HepG2 (cell line): ENCODE results near the gene SAPCD1. TPM values are rescaled to one million over a fixed set of nuclear protein-coding genes. Genes with fewer than 3 reads are reported as not detected.

Source experiments
- BHLHE40 ChIP-seq: IDR thresholded peaks from 2 replicates; pipeline ENCODE4 v1.6.1; 2011; ENCODE audit warnings: low read length, improper control_type of control experiment
- CREB3 ChIP-seq: sonication (generic); formaldehyde crosslinking; IDR thresholded peaks from 2 replicates; pipeline ENCODE4 v1.5.0; 2020; ENCODE audit warnings: missing genetic modification reagents
- IKZF1 ChIP-seq: fragments of 450-650 bp; IDR thresholded peaks from 2 replicates; pipeline ENCODE4 v1.7.1; 2016
- PPARG ChIP-seq: conservative IDR thresholded peaks from 2 replicates; pipeline ENCODE4 v1.6.1; 2016; ENCODE audit warnings: missing biosample characterization, missing genetic modification reagents
- WIZ ChIP-seq: sonication (generic); formaldehyde crosslinking; IDR thresholded peaks from 2 replicates; pipeline ENCODE4 v1.5.1; 2020; ENCODE audit warnings: mild to moderate bottlenecking, missing genetic modification reagents
- YEATS4 ChIP-seq: sonication (generic); formaldehyde crosslinking; IDR thresholded peaks from 2 replicates; pipeline ENCODE4 v1.4.0; 2020; ENCODE audit warnings: missing genetic modification reagents, borderline replicate concordance
- ZFAT ChIP-seq: sonication (generic); formaldehyde crosslinking; conservative IDR thresholded peaks from 2 replicates; pipeline ENCODE4 v1.8.1; 2023; ENCODE audit warnings: missing genetic modification reagents, inconsistent platforms
- ZHX2 ChIP-seq, 2 experiments: sonication (generic) in 1 of 2; formaldehyde crosslinking in 1 of 2; IDR thresholded peaks; 2 replicates each; pipeline versions ENCODE4 v1.6.1 to v1.9.0; 2014 to 2022; ENCODE audit warnings: antibody characterized with exemption in 1 of 2, borderline replicate concordance in 1 of 2, inconsistent platforms in 1 of 2, low read depth in 1 of 2, missing genetic modification reagents in 1 of 2
- ZNF24 ChIP-seq: fragments of 450-650 bp; IDR thresholded peaks from 2 replicates; pipeline ENCODE4 v1.6.1; 2017; ENCODE audit warnings: antibody characterized with exemption, mild to moderate bottlenecking
- ZNF354B ChIP-seq: sonication (generic); formaldehyde crosslinking; IDR thresholded peaks from 2 replicates; pipeline ENCODE4 v1.8.0; 2022; ENCODE audit warnings: mild to moderate bottlenecking, missing genetic modification reagents
- ZNF503 ChIP-seq: sonication (generic); formaldehyde crosslinking; IDR thresholded peaks from 2 replicates; pipeline ENCODE4 v1.4.0; 2020; ENCODE audit warnings: missing genetic modification reagents
- ZNF562 ChIP-seq: sonication (generic); formaldehyde crosslinking; IDR thresholded peaks from 2 replicates; pipeline ENCODE4 v1.8.0; 2022; ENCODE audit warnings: missing genetic modification reagents, borderline replicate concordance
- polyA plus RNA-seq, 8 experiments: library from polyadenylated mRNA; depleted of rRNA in 3 of 8; stranded (reverse) in 7 of 8; unstranded in 1 of 8; fragments of >200 nt; fragmentation: Illumina TruSeq in 4 of 8; extraction: Trizol in 4 of 8; gene quantifications; 2 replicates each; pipeline versions ENCODE4 v1.2.1 to v1.2.3, GENCODE V29; 2011 to 2016; ENCODE audit warnings: low read depth in 4 of 8, missing spikeins in 1 of 8, mixed read lengths in 1 of 8; ENCODE audit not compliant: insufficient read depth in 1 of 8
- total RNA-seq, 5 experiments: library from RNA; depleted of rRNA; stranded (reverse); fragments of >200 nt; fragmentation: Illumina TruSeq; extraction: Trizol; gene quantifications; 2 replicates each; pipeline ENCODE4 v1.2.3, GENCODE V29; 2016; ENCODE audit warnings: low read depth in 1 of 5
- TF ChIP-seq, protein P1 (sequence below): sonication (generic); formaldehyde crosslinking; IDR thresholded peaks from 2 replicates; pipeline ENCODE4 v1.9.0; 2021; ENCODE audit warnings: missing genetic modification reagents, mild to moderate bottlenecking, borderline replicate concordance
- TF ChIP-seq, protein P2 (sequence below): sonication (generic); formaldehyde crosslinking; IDR thresholded peaks from 2 replicates; pipeline ENCODE4 v1.9.0; 2021; ENCODE audit warnings: missing genetic modification reagents, borderline replicate concordance
- TF ChIP-seq, protein P3 (sequence below): sonication (generic); formaldehyde crosslinking; IDR thresholded peaks from 2 replicates; pipeline ENCODE4 v1.4.0; 2020; ENCODE audit warnings: mild to moderate bottlenecking, missing genetic modification reagents

SAPCD1 gene
- total and polyA plus RNA-seq, 2 of the 13 experiments (the other 11 are each of a cell fraction or from before 2014, with no cell fraction given), result 2.5 to 3.9 TPM

GRCh38 chr6:31806470-31807272 lies 44.2 kb downstream of the SAPCD1 start, which contains the start of gene LSM2 (continued):
- TF ChIP-seq ZHX2 (IDR thresholded peaks at IDR 0.05; ENCODE audit: low read depth) (peak; percentile 83), ZHX2 (CRISPR knock-in tag; IDR thresholded peaks at IDR 0.05; ENCODE audit: borderline replicate concordance) (peak; percentile 64; the same call in 1 of the 2 replicates), ZNF24 (peak; percentile 33; the same call in 1 of the 2 replicates), IKZF1 (no peak), YEATS4 (peak; percentile 94), ZNF503 (CRISPR knock-in tag) (peak; percentile 78; the same call in 1 of the 2 replicates), ZNF354B (CRISPR knock-in tag) (peak; percentile 91; the same call in 1 of the 2 replicates), ZNF562 (no peak), PPARG (CRISPR knock-in tag) (peak; percentile 78), CREB3 (CRISPR knock-in tag) (peak; percentile 94), ZFAT (CRISPR knock-in tag) (no peak), BHLHE40 (no peak), WIZ (CRISPR knock-in tag) (peak; percentile 85)
- TF ChIP-seq, protein P1, sequence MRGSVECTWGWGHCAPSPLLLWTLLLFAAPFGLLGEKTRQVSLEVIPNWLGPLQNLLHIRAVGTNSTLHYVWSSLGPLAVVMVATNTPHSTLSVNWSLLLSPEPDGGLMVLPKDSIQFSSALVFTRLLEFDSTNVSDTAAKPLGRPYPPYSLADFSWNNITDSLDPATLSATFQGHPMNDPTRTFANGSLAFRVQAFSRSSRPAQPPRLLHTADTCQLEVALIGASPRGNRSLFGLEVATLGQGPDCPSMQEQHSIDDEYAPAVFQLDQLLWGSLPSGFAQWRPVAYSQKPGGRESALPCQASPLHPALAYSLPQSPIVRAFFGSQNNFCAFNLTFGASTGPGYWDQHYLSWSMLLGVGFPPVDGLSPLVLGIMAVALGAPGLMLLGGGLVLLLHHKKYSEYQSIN (CRISPR knock-in tag), result no peak
- TF ChIP-seq, protein P2, sequence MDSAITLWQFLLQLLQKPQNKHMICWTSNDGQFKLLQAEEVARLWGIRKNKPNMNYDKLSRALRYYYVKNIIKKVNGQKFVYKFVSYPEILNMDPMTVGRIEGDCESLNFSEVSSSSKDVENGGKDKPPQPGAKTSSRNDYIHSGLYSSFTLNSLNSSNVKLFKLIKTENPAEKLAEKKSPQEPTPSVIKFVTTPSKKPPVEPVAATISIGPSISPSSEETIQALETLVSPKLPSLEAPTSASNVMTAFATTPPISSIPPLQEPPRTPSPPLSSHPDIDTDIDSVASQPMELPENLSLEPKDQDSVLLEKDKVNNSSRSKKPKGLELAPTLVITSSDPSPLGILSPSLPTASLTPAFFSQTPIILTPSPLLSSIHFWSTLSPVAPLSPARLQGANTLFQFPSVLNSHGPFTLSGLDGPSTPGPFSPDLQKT (CRISPR knock-in tag), result no peak
- TF ChIP-seq, protein P3, sequence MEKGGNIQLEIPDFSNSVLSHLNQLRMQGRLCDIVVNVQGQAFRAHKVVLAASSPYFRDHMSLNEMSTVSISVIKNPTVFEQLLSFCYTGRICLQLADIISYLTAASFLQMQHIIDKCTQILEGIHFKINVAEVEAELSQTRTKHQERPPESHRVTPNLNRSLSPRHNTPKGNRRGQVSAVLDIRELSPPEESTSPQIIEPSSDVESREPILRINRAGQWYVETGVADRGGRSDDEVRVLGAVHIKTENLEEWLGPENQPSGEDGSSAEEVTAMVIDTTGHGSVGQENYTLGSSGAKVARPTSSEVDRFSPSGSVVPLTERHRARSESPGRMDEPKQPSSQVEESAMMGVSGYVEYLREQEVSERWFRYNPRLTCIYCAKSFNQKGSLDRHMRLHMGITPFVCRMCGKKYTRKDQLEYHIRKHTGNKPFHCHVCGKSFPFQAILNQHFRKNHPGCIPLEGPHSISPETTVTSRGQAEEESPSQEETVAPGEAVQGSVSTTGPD, result no peak; the same call in 1 of the 2 replicates
